ENCODE data around the gene CYBC1. TPM values are rescaled to one million over a fixed set of nuclear protein-coding genes. Genes with fewer than 3 reads are reported as not detected.

CYBC1 gene
- total and polyA plus RNA-seq, 2 experiments from 2014 or later: 61.9 to 76.6 TPM

GRCh38 chr17:82492643-82493225, 42.2 kb upstream of the CYBC1 start:
- H3K4me1 ChIP-seq (ENCODE audit: insufficient read depth): peaks cover 3% of the 10 kb centered on the region
- H3K4me3 ChIP-seq: no peak overlapping the region
- WGBS (ENCODE audit: low lambda C conversion rate, missing lambda C conversion rate): 82% methylated on average over 13 of the region's 13 CpGs
- no peak for DNase-seq (ENCODE audit: low spot score)
- H4K20me1 ChIP-seq (ENCODE audit: insufficient read depth, poor library complexity, severe bottlenecking): no peaks in the 10 kb centered on the region
- no peaks in the 10 kb centered on the region for H3K27me3 ChIP-seq
- TF ChIP-seq CTCF (IDR thresholded peaks at IDR 0.05; ENCODE audit: poor library complexity) (no peak), EZH2 (IDR thresholded peaks at IDR 0.05; ENCODE audit: borderline replicate concordance) (no peak), EZH2phosphoT487 (IDR thresholded peaks at IDR 0.05; ENCODE audit: low read depth, severe bottlenecking, unreplicated experiment) (no peak)
- no peak overlapping the region for H3K4me2 ChIP-seq
- no peaks in the 10 kb centered on the region for H3K79me2 ChIP-seq
- no peak overlapping the region for H2AFZ ChIP-seq
- no peak overlapping the region for H3K27ac ChIP-seq
- H3K9me2 ChIP-seq (replicated peaks; ENCODE audit: insufficient read depth): no peaks in the 10 kb centered on the region
- H3K9me3 ChIP-seq (ENCODE audit: low read depth): no peaks in the 10 kb centered on the region
- no peaks in the 10 kb centered on the region for H3K36me3 ChIP-seq (replicated peaks; ENCODE audit: insufficient read depth, low read depth)

GRCh38 chr17:82491533-82491932, 41.0 kb upstream of the CYBC1 start:
- Histone ChIP-seq H3K4me3 (no peak overlapping the region), H3K4me2 (no peak overlapping the region), H3K27ac (no peak overlapping the region), H3K9me3 (ENCODE audit: low read depth) (no peaks in the 10 kb centered on the region), H3K79me2 (no peaks in the 10 kb centered on the region), H3K27me3 (no peaks in the 10 kb centered on the region), H2AFZ (no peak overlapping the region), H3K36me3 (replicated peaks; ENCODE audit: insufficient read depth, low read depth) (no peaks in the 10 kb centered on the region), H4K20me1 (ENCODE audit: insufficient read depth, poor library complexity, severe bottlenecking) (no peaks in the 10 kb centered on the region), H3K9me2 (replicated peaks; ENCODE audit: insufficient read depth) (no peaks in the 10 kb centered on the region), H3K4me1 (ENCODE audit: insufficient read depth) (no peaks in the 10 kb centered on the region)
- 95% methylated on average over 15 of the region's 15 CpGs for WGBS (ENCODE audit: low lambda C conversion rate, missing lambda C conversion rate)
- DNase-seq (ENCODE audit: low spot score): no peak
- TF ChIP-seq CTCF (IDR thresholded peaks at IDR 0.05; ENCODE audit: poor library complexity): no peak
- no peak for TF ChIP-seq EZH2phosphoT487 (IDR thresholded peaks at IDR 0.05; ENCODE audit: low read depth, severe bottlenecking, unreplicated experiment)
- TF ChIP-seq EZH2 (IDR thresholded peaks at IDR 0.05; ENCODE audit: borderline replicate concordance): no peak

- Histone ChIP-seq H3K4me3 (no peak overlapping the region), H3K9me2 (replicated peaks; ENCODE audit: insufficient read depth) (no peaks in the 10 kb centered on the region), H4K20me1 (ENCODE audit: insufficient read depth, poor library complexity, severe bottlenecking) (no peaks in the 10 kb centered on the region), H3K4me1 (ENCODE audit: insufficient read depth) (no peaks in the 10 kb centered on the region), H3K4me2 (no peak overlapping the region), H3K27me3 (no peaks in the 10 kb centered on the region), H2AFZ (no peak overlapping the region), H3K9me3 (ENCODE audit: low read depth) (no peaks in the 10 kb centered on the region), H3K36me3 (replicated peaks; ENCODE audit: insufficient read depth, low read depth) (no peaks in the 10 kb centered on the region), H3K79me2 (no peaks in the 10 kb centered on the region), H3K27ac (no peak overlapping the region)
- TF ChIP-seq EZH2 (IDR thresholded peaks at IDR 0.05; ENCODE audit: borderline replicate concordance) (no peak), EZH2phosphoT487 (IDR thresholded peaks at IDR 0.05; ENCODE audit: low read depth, severe bottlenecking, unreplicated experiment) (no peak), CTCF (IDR thresholded peaks at IDR 0.05; ENCODE audit: poor library complexity) (no peak)
- DNase-seq (ENCODE audit: low spot score): no peak
- 94% methylated on average over 10 of the region's 10 CpGs for WGBS (ENCODE audit: low lambda C conversion rate, missing lambda C conversion rate)
Observed at GRCh38 chr17:82491196-82491530, 40.6 kb upstream of the CYBC1 start.

Measured in hepatocyte (in vitro differentiated cells).